Measurements from ENCODE around the gene USP1.

Gene USP1

DNA sequence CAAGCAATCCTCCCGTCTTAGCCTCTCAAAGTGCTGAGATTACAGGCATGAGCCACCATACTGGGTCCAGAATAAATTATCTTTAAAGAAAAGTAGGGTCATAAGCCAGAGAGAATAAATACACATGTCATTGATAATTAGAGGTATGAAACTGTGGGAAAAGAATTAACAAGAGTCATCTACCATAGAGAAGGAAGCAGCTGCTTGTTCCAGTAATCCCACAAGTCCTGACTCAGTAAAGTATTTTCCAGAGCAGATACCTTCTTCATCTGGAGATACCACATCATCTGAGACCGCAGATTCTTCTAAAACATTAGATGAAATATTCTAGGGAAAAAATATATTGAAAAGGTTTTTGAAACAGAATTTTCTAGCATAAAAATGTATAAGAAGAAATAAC, 55.7 kb downstream of the USP1 start:
- DNase-seq (ENCODE audit: low read depth), result no peak

DNA sequence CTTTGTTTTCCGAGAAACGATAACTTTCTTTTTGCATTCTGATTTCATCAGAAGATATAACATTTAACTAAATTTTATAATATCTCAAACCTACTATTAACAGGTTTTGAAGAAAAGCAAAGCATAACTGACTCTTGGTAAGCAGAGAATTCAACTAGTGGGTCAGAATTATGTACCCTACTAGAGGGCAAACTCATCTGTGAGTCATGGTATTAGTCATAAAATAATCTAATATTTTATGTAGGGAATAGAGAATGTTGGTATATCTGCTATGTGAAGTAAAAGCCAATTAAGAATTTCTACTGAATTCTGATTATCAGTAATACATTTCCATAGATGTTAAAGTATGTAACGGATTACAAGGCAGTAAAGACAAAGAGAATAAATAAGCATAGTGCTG, 56.8 kb downstream of the USP1 start:
- no peak for DNase-seq (ENCODE audit: low read depth)

DNA sequence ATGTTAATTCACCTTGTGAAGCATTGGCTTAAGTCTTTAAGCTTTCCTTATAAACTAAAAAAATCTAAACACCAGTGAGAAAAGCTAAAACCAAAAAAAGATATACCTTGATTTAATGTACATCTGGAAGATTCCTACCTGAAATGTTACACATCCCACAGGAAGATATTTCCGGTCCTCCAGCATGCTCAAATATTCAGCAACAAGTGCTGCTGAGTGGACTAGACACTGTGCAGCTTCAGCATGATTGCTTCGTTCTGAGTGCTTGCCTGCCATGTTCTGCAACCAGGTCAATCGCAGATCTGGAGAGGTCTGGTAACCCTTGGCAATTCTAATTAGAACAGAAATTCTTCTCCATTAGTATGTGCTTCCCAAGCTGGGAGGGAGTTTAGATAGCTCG, 57.3 kb downstream of the USP1 start:
- DNase-seq (ENCODE audit: low read depth), result no peak

DNA sequence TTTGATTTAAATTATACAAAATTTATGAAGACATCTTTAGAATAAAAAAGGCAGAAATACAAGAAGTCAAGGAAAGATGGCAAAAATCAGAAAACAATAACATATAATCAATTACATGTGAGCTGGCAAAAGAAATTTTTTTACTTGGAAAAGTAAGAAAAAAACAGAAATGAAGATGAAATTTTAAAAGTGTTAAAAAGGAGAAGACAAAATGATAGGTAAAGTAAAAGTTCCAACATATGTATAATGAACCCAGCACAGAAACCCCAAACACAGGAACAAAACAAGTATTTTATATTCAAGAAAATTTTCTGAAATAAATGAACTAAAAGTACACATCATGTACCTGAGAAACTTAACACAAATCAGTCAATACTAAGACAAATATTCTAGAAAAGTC, 63.4 kb downstream of the USP1 start:
- DNase-seq (ENCODE audit: low read depth), result no peak

Measured in stromal cell of bone marrow (primary cell).